Heart left ventricle (tissue), 16 donors: Measurements from ENCODE around the gene GPR176. TPM values are rescaled to one million over a fixed set of nuclear protein-coding genes. Genes with fewer than 3 reads are reported as not detected.
A peak's percentile ranks its signal among the peaks of the same experiment; 100 is the strongest.

Experiments used
- ATAC-seq, 4 donors: fragments of 200-7000 bp; cut with Tn5 transposase; one replicate each; pipeline ENCODE4 v1.9.1; 2020 to 2022; ENCODE audit warnings: moderate library complexity in 4 of 4, mild to moderate bottlenecking in 3 of 4, moderate number of reproducible peaks in 1 of 4
- DNase-seq, 5 donors: peaks; one replicate each; pipeline ENCODE4 v3.0.0-alpha.2; 2020
- H3K27ac ChIP-seq, 12 donors: fragments of 200-600 bp; sonication (generic) in 4 of 12; one replicate each; pipeline versions ENCODE4 v1.5.0 to v1.8.0; 2016 to 2022; ENCODE audit warnings: mild to moderate bottlenecking in 2 of 12
- H3K27me3 ChIP-seq, 9 donors: fragments of 200-600 bp; sonication (generic) in 2 of 9; one replicate each; pipeline versions ENCODE4 v1.5.1 to v1.8.0; 2016 to 2022; ENCODE audit warnings: mild to moderate bottlenecking in 3 of 9
- H3K36me3 ChIP-seq, 9 donors: fragments of 200-600 bp; sonication (generic) in 2 of 9; one replicate each; pipeline versions ENCODE4 v1.5.0 to v1.8.0; 2018 to 2022; ENCODE audit warnings: mild to moderate bottlenecking in 2 of 9
- H3K4me1 ChIP-seq, 12 donors: fragments of 200-600 bp; sonication (generic) in 4 of 12; one replicate each; pipeline versions ENCODE4 v1.5.0 to v1.8.0; 2016 to 2022; ENCODE audit warnings: mild to moderate bottlenecking in 3 of 12
- H3K4me3 ChIP-seq, 12 donors: fragments of 200-600 bp; sonication (generic) in 4 of 12; one replicate each; pipeline versions ENCODE4 v1.5.0 to v1.8.0; 2017 to 2022; ENCODE audit warnings: mild to moderate bottlenecking in 9 of 12, moderate library complexity in 4 of 12
- H3K9me3 ChIP-seq, 12 donors: fragments of 200-600 bp; sonication (generic) in 4 of 12; one replicate each; pipeline versions ENCODE4 v1.5.0 to v1.8.0; 2016 to 2022; ENCODE audit warnings: mild to moderate bottlenecking in 1 of 12
- CTCF ChIP-seq, 12 donors: fragments of 200-600 bp; sonication (generic) in 4 of 12; IDR thresholded peaks; one replicate each; pipeline versions ENCODE4 v1.5.0 to v1.8.0; 2018 to 2022; ENCODE audit warnings: antibody characterized with exemption in 12 of 12, mild to moderate bottlenecking in 5 of 12
- POLR2A ChIP-seq, 2 donors: fragments of 450-650 bp; IDR thresholded peaks; one replicate each; pipeline ENCODE4 v1.6.1; 2017; ENCODE audit warnings: antibody characterized with exemption in 2 of 2, mild to moderate bottlenecking in 2 of 2, moderate library complexity in 2 of 2
- whole genome bisulfite sequencing, 4 donors: extraction: QIAGEN DNeasy Blood & Tissue Kit in 2 of 4; methylation state at CpG; one replicate each; pipeline versions ENCODE4 v1.1.5 to v1.1.7; 2013 to 2018; 5-methylcytosine and 5-hydroxymethylcytosine counted together
- intact Hi-C, 10 donors: fragments of 100-400 bp; cut with DNase I; formaldehyde crosslinking; loops; one replicate each; pipeline versions ENCODE4 v1.11.1 to v1.14.2; 2022
- polyA plus RNA-seq, 2 donors: library from polyadenylated mRNA; stranded (reverse); fragments of 200-250 nt; gene quantifications; one replicate each; pipeline ENCODE4 v1.2.3, GENCODE V29; 2013
- total RNA-seq, 9 donors: library from RNA; depleted of rRNA in 2 of 9; stranded (reverse); fragments of >200 nt in 2 of 9; fragmentation: NEBNext Ultra II Directional in 3 of 9; extraction: Animal tissue kit (Norgen Biotek cat#: 25700) in 3 of 9; gene quantifications; one replicate each; pipeline versions ENCODE4 v1.1.0 to v1.2.4, GENCODE V29; 2016 to 2023
- donor health status: ischemic (EF 13 %, LVEDD 7.1; RV severe dilation, severe dysfunction).
- donor health status: healthy with polysubstance abuse.
- donor health status: DM: no; HTN: yes; CAD: no.
- donor health status: DM: no; HTN: no; CAD: no.
- donor health status: ischemic (EF 25% LVEDD 6.9; RV normal size, moderate dysfunction).
- donor health status: ischemic (EF 25% LVEDD 5.7; RV mildly dilated, moderate dysfunction).
- donor health status: healthy.
- donor health status: DM: yes; HTN: yes; CAD: no.
- donor health status: ischemic (EF 35%, LVEDD 5.7; RV mildly dilated, moderate dysfunction).
- donor health status: nonischemic (EF 11% LVEDD 7.7; RV severe dilation, severe dysfunction).
- donor health status: DM: yes; HTN: yes; CAD: no.
- donor health status: PGD.
- donor health status: ischemic (EF 29% LVEDD 5.4; RV normal size, mild dysfunction).
- donor health status: nonischemic (EF 23%, LVEDD 6.1; RV moderate dilation, normal function).

GPR176 gene
- total and polyA plus RNA-seq, 11 donors, result 1.1 to 4.3 (median 2.1) TPM

- 2 to 6% (median 5%) methylated on average over 10 of the region's 10 CpGs for WGBS, 4 donors
Measured at GRCh38 chr15:39783244-39783820, 136.7 kb downstream of the GPR176 start.

DNA sequence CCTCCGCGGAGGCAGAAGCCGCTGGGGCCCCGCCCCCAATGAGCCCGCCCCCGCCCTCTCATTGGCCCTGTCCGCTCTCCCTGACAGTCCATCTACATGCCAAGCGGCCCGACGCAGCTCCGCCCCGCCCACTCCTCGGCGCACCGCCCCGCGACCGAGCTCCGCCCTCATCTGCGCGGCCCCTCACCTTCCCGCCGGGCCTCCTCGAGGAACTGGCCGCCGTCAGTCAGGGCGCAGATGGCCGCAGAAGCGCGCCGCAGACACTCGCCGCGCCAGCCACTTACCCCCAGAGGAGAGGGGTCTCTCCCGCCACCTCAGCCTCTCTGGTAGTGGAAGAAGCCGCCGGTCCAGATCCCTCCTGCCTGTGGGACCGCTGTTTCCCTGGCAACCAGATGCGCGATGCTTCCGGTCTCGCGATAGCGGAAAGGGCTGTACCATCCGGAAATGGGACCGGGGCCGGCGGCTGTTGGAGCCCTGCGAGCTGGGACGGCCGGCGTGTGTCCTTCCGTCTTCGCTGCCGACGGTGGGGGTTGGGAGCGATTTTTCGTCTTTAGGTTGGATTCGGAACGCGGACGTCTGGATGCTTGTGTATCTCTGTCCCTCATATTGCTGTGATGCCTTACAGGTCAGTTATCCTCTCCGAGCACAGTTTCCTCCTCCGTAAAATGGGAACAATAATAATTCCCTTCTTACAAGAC lies 137.5 kb downstream of the GPR176 start, which contains the start of gene FSIP1:
Gene FSIP1, minus strand, starts transcription at position 401 of the 698 bp plus-strand sequence. CDS start 6,317 bp downstream, outside the sequence.
- ATAC-seq (peak; percentile 98 to 100 (median 100)), DNase-seq (peak; percentile 96 to 98 (median 97))
- H3K4me1 ChIP-seq, result peaks cover 0 to 35% (median 17%) of the 10 kb centered on the region in 12 donors
- 0 to 1% (median 1%) methylated on average over 34 to 64 of the region's 64 CpGs for WGBS, 4 donors
- H3K27me3 ChIP-seq, result no peaks in the 10 kb centered on the region
- peak within 1 kb of the TSS; percentile 61 to 88 (median 72) for H3K4me3 ChIP-seq
- intact Hi-C loops, result loop anchor here in 9 of 10 donors (5.0 to 10.0 kb wide), 10 partner anchors 140 to 492 kb away; partner anchors contain the start of genes BMF (in 3 of the 9), EIF2AK4 (in 3 of the 9), GPR176 (in 1 of the 9) and SRP14 (in 1 of the 9)
- TF ChIP-seq POLR2A (IDR thresholded peaks at IDR 0.05) (no peak), CTCF (IDR thresholded peaks at IDR 0.05) (no peak)
- peak within 1 kb of the TSS in 11 of 12 donors; percentile 62 to 86 (median 73) for H3K27ac ChIP-seq
- H3K9me3 ChIP-seq, result no peaks in the 10 kb centered on the region
- no peaks in the 10 kb centered on the region for H3K36me3 ChIP-seq

More at GRCh38 chr15:39783244-39783820, 136.7 kb downstream of the GPR176 start:
- intact Hi-C loops, result loop anchor here in 9 of 10 donors (5.0 to 10.0 kb wide), 10 partner anchors 139 to 491 kb away; partner anchors contain the start of genes BMF (in 3 of the 9), EIF2AK4 (in 3 of the 9), GPR176 (in 1 of the 9) and SRP14 (in 1 of the 9)
- H3K36me3 ChIP-seq, result no peaks in the 10 kb centered on the region
- ATAC-seq (no peak), DNase-seq (no peak)
- no peaks in the 10 kb centered on the region for H3K27me3 ChIP-seq
- H3K9me3 ChIP-seq, result no peaks in the 10 kb centered on the region
- TF ChIP-seq POLR2A (IDR thresholded peaks at IDR 0.05) (no peak), CTCF (IDR thresholded peaks at IDR 0.05) (no peak)
- H3K27ac ChIP-seq, result peak overlapping the region in 11 of 12 donors; percentile 62 to 86 (median 73)
- peaks cover 0 to 35% (median 17%) of the 10 kb centered on the region in 12 donors for H3K4me1 ChIP-seq
- H3K4me3 ChIP-seq, result peak overlapping the region; percentile 61 to 88 (median 72)

DNA sequence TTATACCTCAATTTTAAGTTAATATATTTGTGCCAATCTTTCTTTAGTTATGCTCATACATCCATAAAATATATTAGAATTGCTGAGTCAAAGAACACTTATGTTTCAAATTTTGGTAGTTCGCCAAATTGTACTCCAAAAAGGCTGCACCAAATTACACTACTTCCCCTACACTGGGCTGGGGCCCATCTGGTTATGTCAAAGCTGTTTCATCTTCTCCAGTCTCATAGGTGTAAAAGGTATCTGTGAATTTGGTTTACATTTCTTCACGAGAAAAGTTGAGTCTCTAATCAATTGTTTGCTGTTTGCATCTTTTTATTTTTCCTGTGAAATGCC lies 138.1 kb downstream of the GPR176 start:
- intact Hi-C loops, result loop anchor here in 9 of 10 donors (5.0 to 10.0 kb wide), 10 partner anchors 140 to 493 kb away; partner anchors contain the start of genes BMF (in 3 of the 9), EIF2AK4 (in 3 of the 9), GPR176 (in 1 of the 9) and SRP14 (in 1 of the 9)
- no peak for ATAC-seq
- H3K27ac ChIP-seq, result peak overlapping the region in 8 of 12 donors; percentile 69 to 86 (median 73)

More for the DNA sequence above, 138.1 kb downstream of the GPR176 start:
- WGBS, 4 donors, result 62 to 73% (median 71%) methylated on average over 2 of the region's 2 CpGs
- no peaks in the 10 kb centered on the region for H3K9me3 ChIP-seq
- H3K4me1 ChIP-seq, result peaks cover 0 to 34% (median 17%) of the 10 kb centered on the region in 12 donors
- peak overlapping the region in 11 of 12 donors; percentile 61 to 88 (median 71) for H3K4me3 ChIP-seq
- DNase-seq, result no peak
- H3K27me3 ChIP-seq, result no peaks in the 10 kb centered on the region
- no peaks in the 10 kb centered on the region for H3K36me3 ChIP-seq
- no peak for TF ChIP-seq POLR2A (IDR thresholded peaks at IDR 0.05)
- no peak for TF ChIP-seq CTCF (IDR thresholded peaks at IDR 0.05)
